Heart left ventricle (tissue), 13 donors: Measurements from ENCODE around the gene SPDYE4.

ENCODE experiments used
- CTCF ChIP-seq, 12 donors: fragments of 200-600 bp; sonication (generic) in 4 of 12; IDR thresholded peaks; one replicate each; pipeline versions ENCODE4 v1.5.0 to v1.8.0; 2018 to 2022; ENCODE audit warnings: antibody characterized with exemption in 12 of 12, mild to moderate bottlenecking in 5 of 12
- POLR2A ChIP-seq, 2 donors: fragments of 450-650 bp; IDR thresholded peaks; one replicate each; pipeline ENCODE4 v1.6.1; 2017; ENCODE audit warnings: antibody characterized with exemption in 2 of 2, mild to moderate bottlenecking in 2 of 2, moderate library complexity in 2 of 2
- donor health status: ischemic (EF 13 %, LVEDD 7.1; RV severe dilation, severe dysfunction).
- donor health status: DM: no; HTN: yes; CAD: no.
- donor health status: DM: no; HTN: no; CAD: no.
- donor health status: ischemic (EF 25% LVEDD 6.9; RV normal size, moderate dysfunction).
- donor health status: ischemic (EF 25% LVEDD 5.7; RV mildly dilated, moderate dysfunction).
- donor health status: ischemic (EF 35%, LVEDD 5.7; RV mildly dilated, moderate dysfunction).
- donor health status: nonischemic (EF 11% LVEDD 7.7; RV severe dilation, severe dysfunction).
- donor health status: DM: yes; HTN: yes; CAD: no.
- donor health status: PGD.
- donor health status: ischemic (EF 29% LVEDD 5.4; RV normal size, mild dysfunction).
- donor health status: nonischemic (EF 23%, LVEDD 6.1; RV moderate dilation, normal function).

GRCh38 chr17:8753976-8754440 lies 4.3 kb downstream of the SPDYE4 start:
- TF ChIP-seq CTCF (IDR thresholded peaks at IDR 0.05) = peak in 6 of 12 donors; percentile 6 to 29 (median 22)
- TF ChIP-seq POLR2A (IDR thresholded peaks at IDR 0.05) = no peak
